Measurements from ENCODE around the gene WDR20. TPM values are rescaled to one million over a fixed set of nuclear protein-coding genes. Genes with fewer than 3 reads are reported as not detected.
"Not testable (repeated sequence)": the region's sequence is repeated elsewhere in the genome, so short reads cannot be mapped to it uniquely, and the experiment has no call there.

The WDR20 gene
- 7.9 and 10.4 TPM in 2 replicates for polyA plus RNA-seq (2014; cell fraction: cytosol; rRNA removed)
- 5.5 and 11.2 TPM in 2 replicates for polyA plus RNA-seq (2014; cell fraction: nucleus; rRNA removed)

- peak; percentile 92 for DNase-seq (ENCODE audit: low spot score)
These were observed at the start of gene WDR20 for GRCh38 chr14:102139286-102140026. WDR20 (plus strand) TSS chr14:102139897; CDS start chr14:102139924, 27 bp downstream.

- no peak for DNase-seq (ENCODE audit: low spot score)
These were observed 49.0 kb upstream of the WDR20 start for GRCh38 chr14:102090713-102091112.

GRCh38 chr14:102092806-102093205 is 46.9 kb upstream of the WDR20 start:
- no peak for DNase-seq (ENCODE audit: low spot score)

DNA sequence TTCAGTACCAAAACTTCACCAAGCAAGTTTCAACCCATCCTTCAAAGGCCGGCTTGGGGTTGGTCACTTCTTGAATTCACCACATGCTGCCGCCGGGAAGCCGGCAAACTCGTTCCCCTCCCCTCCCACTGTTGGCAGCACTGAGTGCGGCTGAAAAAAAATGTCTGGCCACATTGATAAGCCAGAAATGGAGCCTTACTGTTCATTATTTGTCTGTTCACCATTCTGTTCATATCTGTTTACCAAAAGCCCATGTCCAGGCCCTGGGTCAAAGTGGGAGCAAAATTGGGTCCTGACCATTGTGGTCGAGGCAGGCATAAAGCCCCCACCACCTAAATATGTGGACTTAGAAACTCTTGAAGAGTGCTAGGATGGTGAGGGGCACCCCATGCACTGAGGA is 45.6 kb upstream of the WDR20 start:
- no peak for DNase-seq (ENCODE audit: low spot score)

DNA sequence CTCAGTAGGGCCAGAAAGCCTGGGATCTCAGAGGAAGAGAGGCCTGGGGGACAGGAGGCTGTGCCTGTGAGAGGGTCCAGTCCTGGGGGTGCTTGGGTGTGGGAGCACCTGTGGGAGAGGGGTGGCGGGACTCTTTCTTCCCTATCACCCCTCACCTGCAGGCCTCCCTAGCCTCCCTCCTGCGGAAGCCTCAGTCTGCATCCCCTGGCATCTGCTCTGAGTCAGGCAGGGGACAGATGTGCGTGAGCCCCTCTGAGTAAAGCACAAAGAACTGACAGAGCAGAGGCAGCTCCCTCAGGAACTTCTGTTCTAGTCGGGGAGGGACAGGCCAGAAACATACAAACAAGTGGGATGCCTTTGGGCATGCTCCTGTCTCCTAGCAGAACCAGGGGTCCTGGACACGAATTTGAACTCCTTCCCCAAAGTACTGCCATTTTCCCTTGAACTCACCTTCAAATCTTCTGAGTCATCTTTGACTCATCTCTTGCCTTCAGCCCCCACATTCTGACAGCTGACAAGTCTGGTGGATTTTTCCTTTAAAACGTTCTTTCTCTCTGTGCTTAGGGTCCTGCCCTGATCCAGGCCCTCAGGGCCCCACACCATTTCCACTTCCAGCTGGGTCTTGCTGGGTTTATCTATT is 44.3 kb upstream of the WDR20 start:
- DNase-seq (ENCODE audit: low spot score), result no peak

GRCh38 chr14:102095871-102096568 is 43.7 kb upstream of the WDR20 start:
- DNase-seq (ENCODE audit: low spot score), result no peak

DNA sequence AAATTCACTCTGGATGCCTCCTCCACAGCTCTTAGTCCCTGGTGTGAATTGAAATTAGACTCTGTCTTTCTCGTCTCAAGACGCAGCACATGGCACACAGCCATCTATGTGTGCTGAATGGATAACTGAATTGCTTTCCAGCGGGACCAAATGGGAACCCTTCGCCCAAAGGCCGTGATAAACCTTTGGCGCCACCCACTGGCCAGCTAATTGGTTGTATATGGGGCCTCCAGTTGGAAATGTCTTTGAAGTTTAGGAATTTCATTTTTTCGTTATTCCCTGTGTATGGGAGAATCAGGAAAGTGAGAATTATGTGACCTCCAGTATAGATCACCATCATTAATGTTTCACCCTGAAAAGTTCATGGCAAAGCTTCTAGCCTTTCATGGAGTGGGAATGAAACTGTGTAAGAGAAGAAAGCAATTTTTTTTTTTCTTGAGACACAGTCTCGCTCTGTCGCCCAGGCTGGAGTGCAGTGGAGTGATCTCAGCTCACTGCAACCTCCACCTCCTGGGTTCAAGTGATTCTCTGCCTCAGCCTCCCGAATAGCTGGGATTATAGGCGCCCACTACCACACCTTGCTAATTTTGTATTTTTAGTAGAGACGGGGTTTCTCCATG is 43.0 kb upstream of the WDR20 start:
- DNase-seq (ENCODE audit: low spot score), result peak; percentile 59

DNA sequence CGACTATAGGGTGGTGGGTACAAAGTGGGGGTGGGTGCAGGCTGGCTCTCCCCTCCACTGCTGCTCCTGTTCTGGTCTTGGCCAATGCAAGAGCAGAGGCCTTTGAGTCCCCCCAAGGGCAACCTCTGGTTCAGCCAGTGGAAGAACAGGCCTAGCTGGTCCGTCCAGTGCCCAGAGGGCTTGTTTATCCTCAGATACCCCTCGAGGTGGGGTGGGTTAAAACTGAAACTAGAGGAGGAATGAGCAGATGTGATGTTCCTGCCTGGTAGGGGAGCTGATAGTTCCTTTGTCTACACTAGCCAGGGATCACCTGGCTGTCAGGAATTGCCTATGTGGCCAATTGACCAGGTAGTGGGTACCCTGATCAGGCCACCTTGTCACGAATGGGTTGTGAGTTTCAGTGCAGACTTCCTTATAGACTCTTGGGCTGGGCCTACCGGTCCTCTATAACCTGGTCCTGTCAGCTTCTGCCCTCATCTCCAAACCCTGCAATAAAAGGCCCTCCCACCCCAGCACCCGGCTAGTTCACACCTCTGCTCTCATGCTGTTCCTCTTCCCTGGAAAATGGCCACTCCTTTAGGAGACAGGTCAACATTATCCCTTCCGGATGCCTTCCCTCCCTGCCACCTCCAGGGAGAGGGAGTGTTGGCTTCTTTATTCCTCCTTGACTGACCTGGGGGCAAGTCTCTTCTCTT is 42.1 kb upstream of the WDR20 start:
- no peak for DNase-seq (ENCODE audit: low spot score)

- DNase-seq (ENCODE audit: low spot score), result no peak
These were observed 36.5 kb upstream of the WDR20 start for GRCh38 chr14:102103062-102103695.

GRCh38 chr14:102105369-102105768 is 34.3 kb upstream of the WDR20 start:
- DNase-seq (ENCODE audit: low spot score), result no peak

DNA sequence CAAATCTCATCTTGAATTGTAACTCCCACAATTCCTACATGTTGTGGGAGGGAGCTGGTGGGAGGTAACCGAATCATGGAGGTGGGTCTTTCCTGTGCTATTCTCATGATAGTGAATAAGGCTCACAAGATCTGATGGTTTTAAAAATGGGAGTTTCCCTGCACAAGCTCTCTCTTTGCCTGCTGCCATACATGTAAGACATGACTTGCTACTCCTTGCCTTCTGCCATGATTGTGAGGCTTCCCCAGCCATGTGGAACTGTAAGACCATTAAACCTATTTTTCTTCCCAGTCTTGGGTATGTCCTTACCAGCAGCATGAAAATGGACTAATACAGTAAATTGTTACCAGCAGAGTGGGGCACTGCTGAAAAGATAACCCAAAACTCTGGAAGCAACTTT is 30.4 kb upstream of the WDR20 start:
- DNase-seq (ENCODE audit: low spot score), result not testable (repeated sequence)

- DNase-seq (ENCODE audit: low spot score), result no peak
These were observed 28.6 kb upstream of the WDR20 start for GRCh38 chr14:102111101-102111500.

GRCh38 chr14:102116361-102117180 is 23.1 kb upstream of the WDR20 start:
- DNase-seq (ENCODE audit: low spot score), result no peak

DNA sequence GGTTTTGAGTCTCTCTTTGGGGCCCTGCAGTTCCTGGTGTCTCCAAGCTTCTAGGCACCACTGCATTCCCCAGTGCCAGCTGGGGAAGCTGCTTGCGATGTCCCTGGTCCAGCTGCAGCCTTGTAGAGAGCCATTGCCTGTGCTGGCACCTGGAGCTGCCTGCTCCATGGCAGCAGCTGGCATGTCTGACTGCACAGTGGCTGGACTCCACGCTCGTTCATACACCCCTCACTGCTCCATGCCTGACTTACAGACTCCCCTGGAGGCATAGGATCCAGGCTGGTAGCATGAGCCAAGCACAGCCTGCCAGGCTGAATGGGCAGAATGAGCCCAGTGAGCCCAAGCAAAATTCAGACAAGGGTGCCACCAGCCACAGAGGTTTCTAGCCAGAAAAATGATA is 21.8 kb upstream of the WDR20 start:
- no peak for DNase-seq (ENCODE audit: low spot score)

- no peak for DNase-seq (ENCODE audit: low spot score)
These were observed 18.8 kb upstream of the WDR20 start for GRCh38 chr14:102120888-102121287.

GRCh38 chr14:102121567-102121966 is 18.1 kb upstream of the WDR20 start:
- no peak for DNase-seq (ENCODE audit: low spot score)

GRCh38 chr14:102124419-102124818 is 15.3 kb upstream of the WDR20 start:
- DNase-seq (ENCODE audit: low spot score), result no peak

DNA sequence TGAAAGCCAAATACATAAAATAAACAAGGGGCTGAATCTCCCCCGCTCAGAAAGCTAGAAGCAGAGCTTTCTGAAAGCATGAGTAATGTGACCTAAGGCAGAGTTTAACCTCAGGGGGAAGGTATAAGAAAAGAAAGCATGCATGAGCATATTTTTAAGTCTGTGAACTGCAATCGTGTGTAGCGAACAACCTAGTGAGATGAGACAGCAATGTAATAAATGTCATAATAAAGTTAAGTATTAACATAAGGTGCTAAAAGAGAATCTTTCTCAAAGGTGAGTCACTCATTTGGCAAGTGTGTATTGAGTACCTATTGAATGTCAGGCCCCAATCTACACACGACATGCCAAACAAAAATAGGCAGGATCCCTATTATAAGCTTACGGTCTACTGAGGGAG is 14.2 kb upstream of the WDR20 start:
- no peak for DNase-seq (ENCODE audit: low spot score)

GRCh38 chr14:102126807-102127455 is 12.8 kb upstream of the WDR20 start:
- DNase-seq (ENCODE audit: low spot score), result no peak

- DNase-seq (ENCODE audit: low spot score), result no peak
These were observed 8.0 kb upstream of the WDR20 start for GRCh38 chr14:102131741-102132140.

Measured in SK-N-DZ (cell line).